RWPE1 (cell line): ENCODE results near the gene FAM156B.
"Not testable (repeated sequence)": the region's sequence is repeated elsewhere in the genome, so short reads cannot be mapped to it uniquely, and the experiment has no call there.

Experiments
- CTCF ChIA-PET: fragments of 350-600 bp; sonication (Branson Sonifier 250); formaldehyde crosslinking; extraction: SDS; loops from one replicate; lab custom pipeline; 2021; lab: Yijun Ruan, JAX
- POLR2A ChIA-PET: fragments of 400-600 bp; formaldehyde crosslinking; extraction: SDS; loops from one replicate; lab custom pipeline; 2020; ENCODE audit warnings: antibody characterized with exemption; ENCODE audit not compliant: low non-redundant PET; lab: Yijun Ruan, JAX
- DNase-seq: peaks from one replicate; pipeline ENCODE4 v3.0.0; 2012; ENCODE audit warnings: low spot score
- H3K27ac ChIP-seq: fragments of 450-650 bp; 2 replicates; pipeline ENCODE4 v1.5.1; 2017

The FAM156B gene

DNA sequence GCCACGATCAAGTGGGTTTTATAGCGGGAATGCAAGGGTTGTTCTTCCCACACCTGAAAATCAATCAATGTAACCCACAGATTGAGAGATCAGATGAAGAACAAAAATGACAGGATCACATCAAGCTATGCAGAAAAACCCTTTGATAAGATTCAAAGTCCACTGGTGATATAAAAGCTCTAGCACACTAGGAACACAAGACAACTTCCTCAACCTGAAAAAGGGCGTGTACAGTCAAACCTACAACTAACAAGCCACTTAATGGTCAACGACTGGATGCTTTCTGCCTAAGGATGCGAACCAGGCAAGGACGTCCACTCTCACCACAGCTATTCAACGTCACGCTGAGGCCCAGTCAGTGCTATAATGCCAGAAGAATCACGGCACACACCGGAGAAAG, 52.8 kb downstream of the FAM156B start:
- POLR2A ChIA-PET, DNase-seq, CTCF ChIA-PET: not testable (repeated sequence)

More for the DNA sequence above, 52.8 kb downstream of the FAM156B start:
- not testable (repeated sequence) for H3K27ac ChIP-seq
